Endodermal cell (in vitro differentiated cells): ENCODE measurements around the gene EEPD1. TPM values are rescaled to one million over a fixed set of nuclear protein-coding genes. Genes with fewer than 3 reads are reported as not detected.

Experiments
- DNase-seq: peaks from one replicate; pipeline ENCODE4 v3.0.0-alpha.2; 2017
- H3K27ac ChIP-seq: 2 replicates; pipeline ENCODE4 v1.5.1; 2013; ENCODE audit warnings: mild to moderate bottlenecking, low read depth, low read length, moderate library complexity
- H3K27me3 ChIP-seq: 2 replicates; pipeline ENCODE4 v1.6.1; 2013; ENCODE audit warnings: mild to moderate bottlenecking, low read length, moderate library complexity; ENCODE audit not compliant: insufficient read depth, control insufficient read depth, poor library complexity, severe bottlenecking
- H3K36me3 ChIP-seq: 2 replicates; pipeline ENCODE4 v1.7.0; 2013; ENCODE audit warnings: mild to moderate bottlenecking, low read length, moderate library complexity; ENCODE audit not compliant: control insufficient read depth, insufficient read depth
- H3K4me1 ChIP-seq: one replicate; pipeline ENCODE4 v1.7.0; 2013; ENCODE audit warnings: low read length; ENCODE audit not compliant: control insufficient read depth, insufficient read depth
- H3K4me3 ChIP-seq: 2 replicates; pipeline ENCODE4 v1.5.1; 2013; ENCODE audit warnings: mild to moderate bottlenecking, low read length, moderate library complexity
- H3K9ac ChIP-seq: 2 replicates; pipeline ENCODE4 v1.6.1; 2013; ENCODE audit warnings: mild to moderate bottlenecking, low read length, moderate library complexity; ENCODE audit not compliant: poor library complexity, severe bottlenecking; ENCODE audit errors: extremely low read depth
- H3K9me3 ChIP-seq: 2 replicates; pipeline ENCODE4 v1.6.1; 2013; ENCODE audit warnings: mild to moderate bottlenecking, low read length, moderate library complexity; ENCODE audit not compliant: control insufficient read depth
- H3K27ac Mint-ChIP-seq: 2 replicates; pipeline ENCODE4 v1.8.0; 2020; ENCODE audit warnings: mixed read lengths
- H3K27me3 Mint-ChIP-seq: 2 replicates; pipeline ENCODE4 v1.8.0; 2021; ENCODE audit warnings: mild to moderate bottlenecking, mixed read lengths; ENCODE audit not compliant: insufficient read depth
- H3K36me3 Mint-ChIP-seq: 2 replicates; pipeline ENCODE4 v1.8.0; 2020; ENCODE audit warnings: low read depth, mixed read lengths
- H3K4me1 Mint-ChIP-seq: 2 replicates; pipeline ENCODE4 v1.8.0; 2020; ENCODE audit warnings: mixed read lengths
- H3K4me3 Mint-ChIP-seq: 2 replicates; pipeline ENCODE4 v1.8.0; 2020; ENCODE audit warnings: mild to moderate bottlenecking, moderate library complexity, mixed read lengths
- H3K9me3 Mint-ChIP-seq: 2 replicates; pipeline ENCODE4 v1.8.0; 2020; ENCODE audit warnings: mild to moderate bottlenecking, mixed read lengths
- WGBS, 2 experiments: methylation state at CpG; one replicate each; pipeline versions ENCODE4 v1.1.5 to v1.1.7; 2013; ENCODE audit warnings: missing lambda C conversion rate in 2 of 2, mixed read lengths in 1 of 2; ENCODE audit not compliant: insufficient coverage in 1 of 2, insufficient read length in 1 of 2; 5-methylcytosine and 5-hydroxymethylcytosine counted together
- total RNA-seq, 2 donors: library from RNA; stranded (reverse); fragmentation: NEBNext Ultra II Directional in 1 of 2; extraction: Animal tissue kit (Norgen Biotek cat#: 25700) in 1 of 2; gene quantifications; 2 replicates in 1 of 2; 3 replicates in 1 of 2; pipeline ENCODE4 v1.2.1, GENCODE V29; 2021
- TF ChIP-seq, protein P1 (sequence below): fragments of 200-600 bp; sonication (generic); conservative IDR thresholded peaks from 2 replicates; pipeline ENCODE4 v1.5.0; 2021; ENCODE audit warnings: antibody characterized with exemption, mild to moderate bottlenecking

The EEPD1 gene
- total RNA-seq, 2 donors from 2014 or later: 9.7 to 11.4 TPM

DNA sequence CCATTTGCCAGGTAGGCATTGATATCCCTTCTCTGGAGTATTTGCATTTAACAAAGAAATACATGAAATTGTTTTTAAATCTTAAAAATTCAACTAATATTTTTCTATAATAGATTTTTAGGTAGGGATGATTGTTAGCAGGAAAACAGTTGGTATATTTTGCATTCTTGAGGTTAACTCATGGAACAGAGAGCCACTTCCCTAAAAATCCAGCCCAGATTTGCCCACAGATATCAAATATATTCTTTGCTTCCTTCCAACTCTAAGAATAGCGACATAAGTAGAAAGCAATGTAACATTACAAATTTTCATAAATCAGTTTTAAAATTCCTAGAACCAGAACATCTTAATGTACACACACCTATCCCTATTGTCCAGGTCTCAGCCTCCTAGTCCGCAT lies 191.6 kb downstream of the EEPD1 start:
- H3K27me3 Mint-ChIP-seq: no peaks in the 10 kb centered on the region
- Histone ChIP-seq H3K36me3 (no peaks in the 10 kb centered on the region), H3K4me1 (no peaks in the 10 kb centered on the region), H3K4me3 (no peak overlapping the region), H3K27ac (no peak overlapping the region), H3K9ac (no peak overlapping the region), H3K9me3 (peaks cover 8% of the 10 kb centered on the region), H3K27me3 (no peaks in the 10 kb centered on the region)
- no peak overlapping the region for H3K27ac Mint-ChIP-seq
- peaks cover 5% of the 10 kb centered on the region for H3K9me3 Mint-ChIP-seq
- peaks cover 4% of the 10 kb centered on the region for H3K36me3 Mint-ChIP-seq
- TF ChIP-seq, protein P1, sequence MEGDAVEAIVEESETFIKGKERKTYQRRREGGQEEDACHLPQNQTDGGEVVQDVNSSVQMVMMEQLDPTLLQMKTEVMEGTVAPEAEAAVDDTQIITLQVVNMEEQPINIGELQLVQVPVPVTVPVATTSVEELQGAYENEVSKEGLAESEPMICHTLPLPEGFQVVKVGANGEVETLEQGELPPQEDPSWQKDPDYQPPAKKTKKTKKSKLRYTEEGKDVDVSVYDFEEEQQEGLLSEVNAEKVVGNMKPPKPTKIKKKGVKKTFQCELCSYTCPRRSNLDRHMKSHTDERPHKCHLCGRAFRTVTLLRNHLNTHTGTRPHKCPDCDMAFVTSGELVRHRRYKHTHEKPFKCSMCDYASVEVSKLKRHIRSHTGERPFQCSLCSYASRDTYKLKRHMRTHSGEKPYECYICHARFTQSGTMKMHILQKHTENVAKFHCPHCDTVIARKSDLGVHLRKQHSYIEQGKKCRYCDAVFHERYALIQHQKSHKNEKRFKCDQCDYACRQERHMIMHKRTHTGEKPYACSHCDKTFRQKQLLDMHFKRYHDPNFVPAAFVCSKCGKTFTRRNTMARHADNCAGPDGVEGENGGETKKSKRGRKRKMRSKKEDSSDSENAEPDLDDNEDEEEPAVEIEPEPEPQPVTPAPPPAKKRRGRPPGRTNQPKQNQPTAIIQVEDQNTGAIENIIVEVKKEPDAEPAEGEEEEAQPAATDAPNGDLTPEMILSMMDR: no peak
- H3K4me3 Mint-ChIP-seq: no peak overlapping the region
- H3K4me1 Mint-ChIP-seq: peaks cover 13% of the 10 kb centered on the region
- WGBS, 2 experiments: 89 to 97% methylated on average over 1 to 2 of the region's 2 CpGs
- no peak for DNase-seq

DNA sequence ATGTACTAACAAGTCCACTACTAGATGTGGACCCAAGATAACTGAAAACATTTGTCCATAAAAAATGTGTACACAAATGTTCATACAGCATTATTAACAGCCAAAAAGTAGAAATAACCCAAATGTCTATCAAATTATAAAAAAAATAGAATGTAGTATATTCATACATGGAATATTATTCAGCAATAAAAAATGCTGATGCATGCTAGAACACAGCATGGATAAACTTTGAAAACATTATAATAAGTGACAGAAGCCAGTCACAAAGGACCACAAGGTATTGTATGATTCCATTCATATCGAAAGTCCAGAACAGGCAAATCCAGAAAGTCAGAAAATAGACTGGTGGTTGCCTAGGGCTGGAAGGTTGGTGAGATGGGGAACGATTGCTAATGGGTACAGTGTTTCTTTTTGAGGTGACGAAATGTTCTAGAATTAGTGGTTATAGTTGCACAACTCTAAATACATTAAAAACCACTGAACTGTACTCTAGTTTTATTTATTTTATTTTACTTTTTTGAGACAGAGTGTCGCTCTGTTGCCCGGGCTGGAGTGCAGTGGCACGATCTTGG lies 193.3 kb downstream of the EEPD1 start:
- Histone ChIP-seq H3K9ac (no peak overlapping the region), H3K36me3 (no peaks in the 10 kb centered on the region), H3K27me3 (no peaks in the 10 kb centered on the region), H3K27ac (no peak overlapping the region), H3K4me1 (no peaks in the 10 kb centered on the region), H3K4me3 (no peak overlapping the region), H3K9me3 (peaks cover 8% of the 10 kb centered on the region)
- H3K4me1 Mint-ChIP-seq: peaks cover 16% of the 10 kb centered on the region
- H3K9me3 Mint-ChIP-seq: peaks cover 5% of the 10 kb centered on the region
- no peak for DNase-seq
- TF ChIP-seq, protein P1: no peak
- no peak overlapping the region for H3K27ac Mint-ChIP-seq
- no peak overlapping the region for H3K4me3 Mint-ChIP-seq
- H3K36me3 Mint-ChIP-seq: peaks cover 4% of the 10 kb centered on the region
- no peaks in the 10 kb centered on the region for H3K27me3 Mint-ChIP-seq
- WGBS, 2 experiments: 86 to 94% methylated on average over 4 to 5 of the region's 6 CpGs

DNA sequence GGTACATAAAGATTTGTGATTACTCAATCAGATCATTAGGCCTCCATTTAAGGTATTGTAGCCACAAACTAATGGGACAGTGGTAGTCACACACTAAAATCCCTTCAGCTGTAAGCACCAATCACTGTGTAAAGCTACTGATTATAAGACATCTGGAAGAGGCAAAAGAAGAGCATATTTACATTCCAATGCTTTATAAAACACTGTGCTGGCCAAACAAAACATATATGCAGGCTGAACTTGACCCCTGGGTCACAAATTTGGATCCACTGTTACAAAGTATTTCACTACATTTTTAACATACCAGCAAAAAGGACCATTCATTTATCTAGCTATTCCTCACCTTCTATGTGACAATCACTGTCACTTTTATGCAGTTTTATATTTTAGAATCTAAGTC lies 195.2 kb downstream of the EEPD1 start:
- no peaks in the 10 kb centered on the region for H3K27me3 Mint-ChIP-seq
- H3K4me1 Mint-ChIP-seq: peaks cover 16% of the 10 kb centered on the region
- no peak overlapping the region for H3K27ac Mint-ChIP-seq
- Histone ChIP-seq H3K4me1 (no peaks in the 10 kb centered on the region), H3K9ac (no peak overlapping the region), H3K27me3 (no peaks in the 10 kb centered on the region), H3K9me3 (peaks cover 8% of the 10 kb centered on the region), H3K4me3 (no peak overlapping the region), H3K27ac (no peak overlapping the region), H3K36me3 (no peaks in the 10 kb centered on the region)
- TF ChIP-seq, protein P1: no peak
- peaks cover 4% of the 10 kb centered on the region for H3K36me3 Mint-ChIP-seq
- H3K4me3 Mint-ChIP-seq: no peak overlapping the region
- no peak for DNase-seq
- H3K9me3 Mint-ChIP-seq: peaks cover 5% of the 10 kb centered on the region
